HG02973 (cell line): ENCODE measurements around the gene DHRS1.
A peak's percentile ranks its signal among the peaks of the same experiment; 100 is the strongest.

Source experiments
- ATAC-seq: cut with Tn5 transposase; IDR thresholded peaks from one replicate; pipeline ENCODE4 v1.9.1; 2021; ENCODE audit warnings: moderate library complexity; ENCODE audit not compliant: unreplicated experiment

DHRS1 gene

GRCh38 chr14:24310646-24311604 lies 11.3 kb upstream of the DHRS1 start, which contains the start of gene LTB4R:
Gene LTB4R, plus strand, starts transcription at chr14:24311502. Its CDS starts 4,150 bp downstream, at chr14:24315652.
- peak; percentile 58 for ATAC-seq

- no peak for ATAC-seq
These were observed 10.7 kb upstream of the DHRS1 start for GRCh38 chr14:24310265-24310645.

GRCh38 chr14:24309538-24310264 lies 10.1 kb upstream of the DHRS1 start, which contains the start of gene LTB4R2:
Gene LTB4R2, plus strand, starts transcription at chr14:24310140. Its CDS starts 525 bp downstream, at chr14:24310665.
- no peak for ATAC-seq

GRCh38 chr14:24308342-24309124 lies 9.0 kb upstream of the DHRS1 start:
- ATAC-seq, result no peak

- ATAC-seq, result no peak
These were observed 8.2 kb upstream of the DHRS1 start, which contains the start of gene CIDEB for GRCh38 chr14:24307575-24308341. Gene CIDEB, minus strand, starts transcription at chr14:24307977. Its CDS starts 119 bp downstream, at chr14:24307858.

GRCh38 chr14:24307156-24307574 lies 7.6 kb upstream of the DHRS1 start:
- no peak for ATAC-seq

GRCh38 chr14:24304019-24304387 lies 4.4 kb upstream of the DHRS1 start:
- no peak for ATAC-seq

GRCh38 chr14:24300326-24300980 lies 873 bp upstream of the DHRS1 start:
- ATAC-seq, result no peak

GRCh38 chr14:24298892-24299254 lies 707 bp downstream of the DHRS1 start:
- no peak for ATAC-seq

GRCh38 chr14:24297190-24297964 lies 2.2 kb downstream of the DHRS1 start:
- ATAC-seq, result no peak

- peak; percentile 44 for ATAC-seq
These were observed 3.0 kb downstream of the DHRS1 start for GRCh38 chr14:24296341-24297157.

- no peak for ATAC-seq
These were observed 6.1 kb downstream of the DHRS1 start for GRCh38 chr14:24293525-24293924.

GRCh38 chr14:24292118-24292807 lies 7.3 kb downstream of the DHRS1 start:
- ATAC-seq, result no peak

GRCh38 chr14:24291446-24292117 lies 8.0 kb downstream of the DHRS1 start:
- ATAC-seq, result no peak

GRCh38 chr14:24290746-24291145 lies 8.8 kb downstream of the DHRS1 start:
- no peak for ATAC-seq

GRCh38 chr14:24289649-24290280 lies 9.8 kb downstream of the DHRS1 start:
- ATAC-seq, result no peak
